ENCODE results near the gene TTC23L.

DNA sequence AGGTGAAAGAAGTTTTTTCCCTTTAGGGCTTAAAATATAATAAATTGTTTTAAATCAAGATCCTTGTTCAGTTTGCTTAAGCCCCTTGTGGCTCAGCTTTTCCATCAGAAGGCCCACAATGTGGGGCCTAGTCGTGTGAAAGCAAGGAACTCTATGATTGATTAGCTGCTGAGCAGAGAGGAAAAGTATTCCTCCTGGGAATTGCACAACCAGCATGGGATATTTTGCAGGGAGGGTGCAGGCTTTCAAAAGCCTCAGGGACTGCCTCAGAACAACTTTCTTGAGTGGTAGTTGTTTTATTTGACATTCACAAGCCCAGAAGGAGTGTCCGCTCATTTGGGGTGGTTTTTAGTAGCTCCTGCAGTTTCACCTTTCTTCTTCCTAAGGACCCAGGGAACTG is 19.8 kb downstream of the TTC23L start:
- TF ChIP-seq, protein P1, sequence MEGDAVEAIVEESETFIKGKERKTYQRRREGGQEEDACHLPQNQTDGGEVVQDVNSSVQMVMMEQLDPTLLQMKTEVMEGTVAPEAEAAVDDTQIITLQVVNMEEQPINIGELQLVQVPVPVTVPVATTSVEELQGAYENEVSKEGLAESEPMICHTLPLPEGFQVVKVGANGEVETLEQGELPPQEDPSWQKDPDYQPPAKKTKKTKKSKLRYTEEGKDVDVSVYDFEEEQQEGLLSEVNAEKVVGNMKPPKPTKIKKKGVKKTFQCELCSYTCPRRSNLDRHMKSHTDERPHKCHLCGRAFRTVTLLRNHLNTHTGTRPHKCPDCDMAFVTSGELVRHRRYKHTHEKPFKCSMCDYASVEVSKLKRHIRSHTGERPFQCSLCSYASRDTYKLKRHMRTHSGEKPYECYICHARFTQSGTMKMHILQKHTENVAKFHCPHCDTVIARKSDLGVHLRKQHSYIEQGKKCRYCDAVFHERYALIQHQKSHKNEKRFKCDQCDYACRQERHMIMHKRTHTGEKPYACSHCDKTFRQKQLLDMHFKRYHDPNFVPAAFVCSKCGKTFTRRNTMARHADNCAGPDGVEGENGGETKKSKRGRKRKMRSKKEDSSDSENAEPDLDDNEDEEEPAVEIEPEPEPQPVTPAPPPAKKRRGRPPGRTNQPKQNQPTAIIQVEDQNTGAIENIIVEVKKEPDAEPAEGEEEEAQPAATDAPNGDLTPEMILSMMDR (IDR thresholded peaks at IDR 0.05), result no peak
- TF ChIP-seq POLR2AphosphoS5 (IDR thresholded peaks at IDR 0.05), result no peak
- TF ChIP-seq POLR2A (IDR thresholded peaks at IDR 0.05), result no peak
- TF ChIP-seq EP300 (IDR thresholded peaks at IDR 0.05), result no peak

Measured in gastroesophageal sphincter (tissue), 3 donors.